ENCODE data around the gene GGA3. TPM values are rescaled to one million over a fixed set of nuclear protein-coding genes. Genes with fewer than 3 reads are reported as not detected.

Gene GGA3
- total RNA-seq, 2 experiments from 2014 or later = 72.9 to 76.7 TPM

DNA sequence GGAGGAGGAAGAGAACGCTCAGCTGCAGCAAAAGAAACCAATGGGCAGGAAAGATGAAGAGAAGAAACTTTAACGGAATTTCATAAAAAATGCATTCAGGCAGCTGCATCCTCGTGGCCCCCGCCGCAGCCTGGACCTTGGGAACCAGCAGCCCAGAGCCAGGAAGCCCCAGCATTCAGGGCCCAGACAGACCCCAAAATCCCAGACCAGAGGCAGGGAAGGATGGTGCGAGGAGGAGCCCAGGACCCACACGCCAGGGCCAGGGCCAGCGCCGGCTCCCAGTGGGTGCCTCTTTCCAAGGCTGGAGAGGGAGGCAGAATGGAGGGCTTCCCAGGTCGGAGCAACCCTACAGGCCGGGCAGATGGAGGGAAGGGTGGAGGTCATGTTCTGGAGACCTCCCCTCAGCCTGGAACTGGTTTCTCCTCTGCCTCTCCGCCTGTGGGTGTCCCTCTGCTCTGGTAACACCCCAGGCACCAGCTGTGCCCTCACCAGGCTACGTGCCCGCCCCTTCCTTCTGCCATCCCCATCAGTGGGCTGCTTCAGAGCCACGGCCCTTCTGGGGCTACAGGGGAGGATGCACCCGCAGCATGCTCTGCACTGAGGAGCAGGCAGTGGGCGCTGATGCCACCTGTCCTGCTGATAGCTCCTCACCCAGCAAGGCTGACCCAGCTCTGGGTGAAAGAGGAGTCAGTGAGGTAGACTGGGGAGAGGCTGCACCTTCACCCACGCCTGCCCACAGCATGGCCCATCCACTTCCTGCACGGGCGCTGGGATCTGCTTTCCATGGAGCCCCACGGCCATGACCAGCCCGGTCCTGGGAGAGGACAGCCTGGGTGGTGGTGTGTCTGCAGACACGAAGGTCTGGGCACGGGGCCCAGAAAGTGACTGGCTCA is 10.8 kb upstream of the GGA3 start:
- Mint-ChIP-seq H3K27me3 (no peaks in the 10 kb centered on the region), H3K4me3 (peak overlapping the region; percentile 80), H3K36me3 (ENCODE audit: low read depth) (peaks cover 33% of the 10 kb centered on the region), H3K9me3 (ENCODE audit: low read depth) (no peaks in the 10 kb centered on the region), H3K27ac (peak overlapping the region; percentile 81), H3K4me1 (peaks cover 21% of the 10 kb centered on the region)
- POLR2A ChIA-PET = interaction anchor here (0.5 to 3.6 kb wide), 7 partner anchors 7 to 195 kb away, joined by 3 to 57 read pairs (median 8); partner anchors contain the start of genes GGA3, MRPS7 and SLC25A19
- intact Hi-C loops (cut with DNase I, micrococcal nuclease) = loop anchor here (1.0 to 5.0 kb wide), 12 partner anchors 11 to 399 kb away; partner anchors contain the start of genes GRB2 (in 2 of the 2), SLC25A19 (in 2 of the 2), GGA3 (in 1 of the 2) and MRPS7 (in 1 of the 2)
- ATAC-seq (peak; percentile 2), DNase-seq (peak; percentile 44)
- CTCF ChIA-PET = interaction anchor here (0.6 to 6.4 kb wide), 14 partner anchors 9 to 158 kb away, joined by 3 to 78 read pairs (median 8); partner anchors contain the start of genes GGA3, MRPS7 and SLC25A19

GRCh38 chr17:75271233-75271954 is 10.0 kb upstream of the GGA3 start:
- ChIA-PET POLR2A (interaction anchor here (0.6 to 3.6 kb wide), 9 partner anchors 10 to 134 kb away, joined by 3 to 57 read pairs (median 8); partner anchors contain the start of genes GGA3, GRB2, JPT1 and MRPS7), CTCF (interaction anchor here (0.5 to 6.4 kb wide), 28 partner anchors 10 to 391 kb away, joined by 3 to 78 read pairs (median 4); partner anchors contain the start of genes CDR2L, GGA3, MRPS7 and SLC25A19)
- Mint-ChIP-seq H3K4me1 (peaks cover 21% of the 10 kb centered on the region), H3K36me3 (ENCODE audit: low read depth) (peaks cover 36% of the 10 kb centered on the region), H3K4me3 (peak overlapping the region; percentile 80), H3K27ac (peak overlapping the region; percentile 81), H3K9me3 (ENCODE audit: low read depth) (no peaks in the 10 kb centered on the region), H3K27me3 (no peaks in the 10 kb centered on the region)
- ATAC-seq (peak; percentile 79), DNase-seq (peak; percentile 93)
- intact Hi-C loops (cut with DNase I, micrococcal nuclease) = loop anchor here (1.0 to 5.0 kb wide), 12 partner anchors 10 to 398 kb away; partner anchors contain the start of genes GRB2 (in 2 of the 2), SLC25A19 (in 2 of the 2), GGA3 (in 1 of the 2) and MRPS7 (in 1 of the 2)

GRCh38 chr17:75270966-75271232 is 9.5 kb upstream of the GGA3 start, which contains the start of gene MIF4GD:
MIF4GD (minus strand) TSS chr17:75271231; CDS start chr17:75270195, 1,036 bp downstream.
- ChIA-PET CTCF (interaction anchor here (0.5 to 6.4 kb wide), 25 partner anchors 10 to 391 kb away, joined by 3 to 78 read pairs (median 3); partner anchors contain the start of genes CDR2L, GGA3, MRPS7 and SLC25A19), POLR2A (interaction anchor here (0.6 to 3.6 kb wide), 8 partner anchors 9 to 135 kb away, joined by 3 to 57 read pairs (median 6); partner anchors contain the start of genes GGA3, GRB2, JPT1 and MRPS7)
- ATAC-seq (peak; percentile 11), DNase-seq (no peak)
- intact Hi-C loops (cut with DNase I, micrococcal nuclease) = loop anchor here (1.0 to 5.0 kb wide), 12 partner anchors 10 to 398 kb away; partner anchors contain the start of genes GGA3 (in 2 of the 2), GRB2 (in 2 of the 2), MRPS7 (in 2 of the 2) and SLC25A19 (in 2 of the 2)
- peak within 1 kb of the TSS; percentile 81 for H3K27ac Mint-ChIP-seq
- H3K27me3 Mint-ChIP-seq = no peaks in the 10 kb centered on the region
- H3K4me1 Mint-ChIP-seq = peaks cover 21% of the 10 kb centered on the region
- H3K4me3 Mint-ChIP-seq = peak within 1 kb of the TSS; percentile 82
- H3K9me3 Mint-ChIP-seq (ENCODE audit: low read depth) = no peaks in the 10 kb centered on the region
- peaks cover 41% of the 10 kb centered on the region for H3K36me3 Mint-ChIP-seq (ENCODE audit: low read depth)

DNA sequence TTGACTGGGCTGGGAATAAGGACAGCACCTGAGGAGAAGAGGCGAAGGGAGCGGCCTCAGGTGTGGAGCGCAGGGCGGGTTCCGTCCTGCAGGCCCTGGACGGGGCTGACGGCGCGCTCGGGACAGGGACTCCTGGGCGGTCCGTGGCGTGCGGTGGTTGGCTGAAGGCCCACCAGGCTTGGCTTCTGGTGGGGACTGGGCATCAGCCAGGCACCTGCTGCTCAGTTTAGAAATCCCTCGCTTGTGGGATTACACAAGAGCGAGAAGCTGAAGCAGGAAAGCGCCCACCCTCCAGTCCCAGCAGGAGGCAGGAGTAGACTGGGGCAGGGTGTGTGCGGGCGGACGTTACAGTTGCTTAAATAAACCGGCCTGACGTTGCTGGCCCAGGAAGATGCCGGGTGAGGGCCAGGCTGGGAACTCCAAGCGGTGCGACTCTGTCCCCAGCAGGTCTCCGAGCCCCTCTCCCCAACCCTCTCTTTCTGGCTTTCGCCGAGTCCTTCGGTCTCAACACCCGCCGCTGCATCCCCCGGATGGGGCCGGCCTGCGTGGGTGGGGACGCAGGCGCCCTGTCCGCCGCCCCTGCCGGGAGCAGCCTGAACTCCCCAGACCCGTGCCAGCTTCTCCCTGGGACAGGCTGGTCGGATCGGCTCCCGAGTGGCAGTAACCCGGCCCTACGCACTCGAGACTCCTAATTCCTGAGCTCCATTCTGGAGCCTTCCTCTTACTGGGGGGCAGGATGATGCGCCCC is 9.0 kb upstream of the GGA3 start:
- no peaks in the 10 kb centered on the region for H3K27me3 Mint-ChIP-seq
- peak overlapping the region; percentile 82 for H3K4me3 Mint-ChIP-seq
- peak; percentile 75 for DNase-seq
- ChIA-PET POLR2A (interaction anchor here (0.6 to 3.6 kb wide), 8 partner anchors 9 to 135 kb away, joined by 3 to 57 read pairs (median 6); partner anchors contain the start of genes GGA3, GRB2, JPT1 and MRPS7), CTCF (interaction anchor here (0.5 to 6.4 kb wide), 30 partner anchors 10 to 390 kb away, joined by 3 to 78 read pairs (median 3); partner anchors contain the start of genes CDR2L, GGA3, MRPS7 and SLC25A19)
- peak overlapping the region; percentile 75 for H3K27ac Mint-ChIP-seq
- ATAC-seq = peak; percentile 46
- intact Hi-C loops (cut with DNase I, micrococcal nuclease) = loop anchor here in 1 of 2 experiments (1.0 to 5.0 kb wide), 3 partner anchors 9 to 134 kb away; partner anchors contain the start of genes GGA3, GRB2 and MRPS7
- no peaks in the 10 kb centered on the region for H3K9me3 Mint-ChIP-seq (ENCODE audit: low read depth)
- peaks cover 43% of the 10 kb centered on the region for H3K36me3 Mint-ChIP-seq (ENCODE audit: low read depth)
- H3K4me1 Mint-ChIP-seq = peaks cover 21% of the 10 kb centered on the region

DNA sequence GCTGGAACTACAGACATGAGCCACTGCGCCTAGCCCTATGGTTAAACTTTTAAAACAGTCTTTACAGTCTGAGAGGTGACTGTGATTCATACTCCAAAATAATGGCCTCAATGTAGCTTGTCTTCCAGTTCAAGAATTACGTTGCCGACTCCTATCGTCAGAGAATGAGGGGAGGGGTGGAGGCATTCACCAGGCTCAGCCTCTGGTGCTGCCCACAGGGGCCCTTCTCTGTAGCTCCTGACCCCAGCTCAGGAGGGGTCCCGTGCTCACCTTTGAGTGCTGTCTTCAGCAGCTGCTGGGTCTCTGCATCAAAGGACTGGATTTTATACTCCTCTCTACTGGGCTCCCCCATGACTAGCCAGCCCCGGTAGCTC is 8.4 kb upstream of the GGA3 start:
- CTCF ChIA-PET = interaction anchor here (0.6 to 6.4 kb wide), 13 partner anchors 9 to 156 kb away, joined by 3 to 78 read pairs (median 4); partner anchors contain the start of genes GGA3, MRPS7, SLC25A19 and SUMO2
- ATAC-seq (peak; percentile 10), DNase-seq (peak; percentile 35)
- Mint-ChIP-seq H3K27me3 (no peaks in the 10 kb centered on the region), H3K4me1 (peaks cover 21% of the 10 kb centered on the region), H3K9me3 (ENCODE audit: low read depth) (no peaks in the 10 kb centered on the region), H3K27ac (peak overlapping the region; percentile 75), H3K4me3 (peak overlapping the region; percentile 82), H3K36me3 (ENCODE audit: low read depth) (peaks cover 42% of the 10 kb centered on the region)
- POLR2A ChIA-PET = interaction anchor here (0.6 to 3.6 kb wide), 5 partner anchors 8 to 136 kb away, joined by 3 to 57 read pairs (median 13); partner anchors contain the start of genes GGA3, GRB2, MRPS7 and SLC25A19
- intact Hi-C loops (cut with DNase I, micrococcal nuclease) = loop anchor here (1.0 to 10.0 kb wide), 5 partner anchors 9 to 585 kb away; partner anchors contain the start of genes CASKIN2 (in 1 of the 2), GGA3 (in 1 of the 2), GRB2 (in 1 of the 2) and MRPS7 (in 1 of the 2)

- CTCF ChIA-PET = interaction anchor here (0.6 to 6.4 kb wide), 4 partner anchors 7 to 29 kb away, joined by 3 to 78 read pairs (median 4); partner anchors contain the start of genes GGA3, MRPS7 and SLC25A19
- no peaks in the 10 kb centered on the region for H3K27me3 Mint-ChIP-seq
- no peak for ATAC-seq
- DNase-seq = no peak
- H3K4me3 Mint-ChIP-seq = no peak overlapping the region
- peak overlapping the region; percentile 19 for H3K27ac Mint-ChIP-seq
- POLR2A ChIA-PET = interaction anchor here (1.4 kb wide), 1 partner anchor 18 kb away, joined by 3 read pairs; no protein-coding TSS in a partner anchor
- no peaks in the 10 kb centered on the region for H3K9me3 Mint-ChIP-seq (ENCODE audit: low read depth)
- H3K4me1 Mint-ChIP-seq = peaks cover 25% of the 10 kb centered on the region
- intact Hi-C loops (cut with DNase I, micrococcal nuclease) = loop anchor here (10.0 kb wide), 2 partner anchors 247 to 587 kb away; partner anchors contain the start of genes CASKIN2 (in 1 of the 2), TSEN54 (in 1 of the 2) and WBP2 (in 1 of the 2)
- H3K36me3 Mint-ChIP-seq (ENCODE audit: low read depth) = peaks cover 40% of the 10 kb centered on the region
Measured at GRCh38 chr17:75267411-75268232, 6.2 kb upstream of the GGA3 start.

DNA sequence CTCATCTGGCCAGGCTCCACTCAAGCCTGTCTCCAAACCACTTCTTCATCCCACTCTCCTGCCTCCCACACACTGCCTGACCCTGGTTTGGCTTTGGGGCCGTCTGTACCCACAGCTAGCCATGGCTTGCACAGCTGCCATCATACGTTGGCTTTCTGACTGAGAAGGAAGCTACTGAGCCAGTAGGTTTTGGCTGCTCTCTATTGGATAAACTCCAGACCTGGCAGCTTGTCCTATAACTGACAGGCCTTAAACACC is 5.7 kb upstream of the GGA3 start:
- DNase-seq (no peak), ATAC-seq (no peak)
- Mint-ChIP-seq H3K9me3 (ENCODE audit: low read depth) (no peaks in the 10 kb centered on the region), H3K4me3 (no peak overlapping the region), H3K27ac (peak overlapping the region; percentile 42), H3K27me3 (no peaks in the 10 kb centered on the region), H3K36me3 (ENCODE audit: low read depth) (peaks cover 41% of the 10 kb centered on the region), H3K4me1 (peaks cover 27% of the 10 kb centered on the region)
- intact Hi-C loops (cut with DNase I, micrococcal nuclease) = loop anchor here (10.0 kb wide), 2 partner anchors 248 to 588 kb away; partner anchors contain the start of genes CASKIN2 (in 1 of the 2), TSEN54 (in 1 of the 2) and WBP2 (in 1 of the 2)
- ChIA-PET CTCF (interaction anchor here (0.6 to 1.2 kb wide), 3 partner anchors 22 to 29 kb away, joined by 3 to 7 read pairs (median 4); partner anchors contain the start of gene SLC25A19), POLR2A (interaction anchor here (1.4 kb wide), 1 partner anchor 17 kb away, joined by 3 read pairs; no protein-coding TSS in a partner anchor)

DNA sequence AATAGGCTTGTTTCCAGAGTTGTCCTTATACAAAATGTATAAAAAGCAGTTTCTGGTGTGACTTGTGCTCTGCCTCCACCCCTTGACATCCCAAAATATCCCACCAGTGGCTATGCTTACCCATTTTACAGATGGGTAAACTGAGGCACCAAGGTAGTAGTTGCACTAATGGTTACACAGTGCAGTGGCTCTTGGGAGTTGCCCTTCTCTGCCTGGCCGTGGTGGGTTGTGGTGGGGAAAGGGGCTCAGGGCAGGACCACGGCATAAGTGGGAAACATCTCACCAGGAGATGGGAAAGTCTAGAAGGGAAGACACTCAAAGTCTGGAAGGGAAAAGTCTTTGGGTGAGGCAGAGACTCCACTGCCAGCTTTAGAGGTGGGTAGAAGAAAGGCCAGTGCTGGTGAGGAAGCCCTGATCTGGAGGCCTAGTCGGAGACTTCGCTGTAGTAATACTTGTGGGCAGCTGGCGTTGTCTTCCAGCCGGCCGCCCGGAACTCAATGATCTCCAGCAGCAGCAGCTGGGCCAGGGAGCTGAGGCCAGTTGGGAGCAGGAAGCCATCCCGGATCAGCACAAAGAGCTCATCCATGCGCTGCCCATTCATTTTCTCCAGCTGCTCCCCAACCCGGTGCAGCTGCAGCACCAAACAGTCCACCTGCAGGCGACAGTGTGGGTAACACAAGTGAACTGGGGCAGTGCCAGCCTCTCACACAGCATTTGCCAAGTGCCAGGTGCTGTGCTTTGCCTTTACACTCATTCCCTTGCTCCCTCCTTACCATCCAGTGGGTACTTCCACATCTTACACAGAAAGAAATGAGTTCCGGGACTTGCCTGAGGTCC is 5.1 kb upstream of the GGA3 start:
- no peak for DNase-seq
- Mint-ChIP-seq H3K27ac (peak overlapping the region; percentile 42), H3K36me3 (ENCODE audit: low read depth) (peaks cover 39% of the 10 kb centered on the region), H3K9me3 (ENCODE audit: low read depth) (no peaks in the 10 kb centered on the region), H3K27me3 (no peaks in the 10 kb centered on the region), H3K4me3 (no peak overlapping the region), H3K4me1 (peaks cover 25% of the 10 kb centered on the region)
- POLR2A ChIA-PET = interaction anchor here (1.4 kb wide), 1 partner anchor 17 kb away, joined by 3 read pairs; no protein-coding TSS in a partner anchor
- CTCF ChIA-PET = interaction anchor here (0.6 to 1.1 kb wide), 2 partner anchors 23 to 26 kb away, joined by 3 to 7 read pairs; partner anchors contain the start of gene SLC25A19
- intact Hi-C loops (cut with DNase I, micrococcal nuclease) = loop anchor here (10.0 kb wide), 2 partner anchors 248 to 588 kb away; partner anchors contain the start of genes CASKIN2 (in 1 of the 2), TSEN54 (in 1 of the 2) and WBP2 (in 1 of the 2)
- no peak for ATAC-seq
